Neural crest cell (in vitro differentiated cells): Measurements from ENCODE around the gene RNPEPL1. TPM values are rescaled to one million over a fixed set of nuclear protein-coding genes. Genes with fewer than 3 reads are reported as not detected.

ENCODE experiments used
- DNase-seq: peaks from one replicate; pipeline ENCODE4 v3.0.0; 2021; ENCODE audit warnings: low read depth, mixed read lengths, low spot score
- H3K27ac Mint-ChIP-seq: one replicate; pipeline ENCODE4 v1.8.0; 2021; ENCODE audit warnings: mild to moderate bottlenecking, mixed read lengths; ENCODE audit not compliant: unreplicated experiment
- H3K27me3 Mint-ChIP-seq: 2 replicates; pipeline ENCODE4 v1.8.0; 2021; ENCODE audit warnings: low read depth, mild to moderate bottlenecking, mixed read lengths
- H3K36me3 Mint-ChIP-seq: 2 replicates; pipeline ENCODE4 v1.8.0; 2021; ENCODE audit warnings: low read depth, mild to moderate bottlenecking, mixed read lengths
- H3K4me1 Mint-ChIP-seq: 2 replicates; pipeline ENCODE4 v1.8.0; 2021; ENCODE audit warnings: mixed read lengths
- H3K4me3 Mint-ChIP-seq: one replicate; pipeline ENCODE4 v1.8.0; 2021; ENCODE audit warnings: mild to moderate bottlenecking, mixed read lengths
- H3K9me3 Mint-ChIP-seq: 2 replicates; pipeline ENCODE4 v1.8.0; 2021; ENCODE audit warnings: mixed read lengths
- total RNA-seq: library from RNA; stranded (reverse); gene quantifications from 2 replicates; pipeline ENCODE4 v1.2.1, GENCODE V29; 2021
- TF ChIP-seq, protein P1 (sequence below): fragments of 200-600 bp; sonication (generic); conservative IDR thresholded peaks from 2 replicates; pipeline ENCODE4 v1.5.0; 2021; ENCODE audit warnings: antibody characterized with exemption, mild to moderate bottlenecking

Gene RNPEPL1
- total RNA-seq, 1 donor from 2014 or later: 36.1 TPM

DNA sequence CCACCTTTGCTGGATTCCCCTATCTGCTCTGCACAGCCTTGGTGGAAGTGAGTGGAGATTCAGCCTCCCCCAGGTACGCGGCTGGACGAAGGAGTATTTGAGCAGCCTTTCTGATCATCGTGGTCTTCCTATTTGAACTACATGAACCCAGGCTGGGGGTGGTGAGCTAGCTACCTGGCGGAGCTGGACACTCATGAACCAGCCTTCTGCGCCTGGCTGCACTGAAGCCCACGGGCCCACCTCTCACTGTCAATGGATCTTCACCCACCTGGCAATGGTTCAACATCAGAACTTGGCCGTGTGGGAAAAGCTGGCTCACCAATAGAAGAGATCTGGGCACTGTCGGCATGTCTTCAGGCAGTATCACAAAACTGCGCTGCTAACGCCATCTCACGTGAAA lies 45.9 kb upstream of the RNPEPL1 start:
- DNase-seq: no peak

GRCh38 chr2:240523451-240524281 lies 44.6 kb upstream of the RNPEPL1 start:
- Mint-ChIP-seq H3K4me1 (peaks cover 4% of the 10 kb centered on the region), H3K27ac (no peak overlapping the region), H3K4me3 (no peak overlapping the region), H3K9me3 (peaks cover 17% of the 10 kb centered on the region), H3K36me3 (peaks cover 68% of the 10 kb centered on the region), H3K27me3 (peaks cover 11% of the 10 kb centered on the region)
- TF ChIP-seq, protein P1, sequence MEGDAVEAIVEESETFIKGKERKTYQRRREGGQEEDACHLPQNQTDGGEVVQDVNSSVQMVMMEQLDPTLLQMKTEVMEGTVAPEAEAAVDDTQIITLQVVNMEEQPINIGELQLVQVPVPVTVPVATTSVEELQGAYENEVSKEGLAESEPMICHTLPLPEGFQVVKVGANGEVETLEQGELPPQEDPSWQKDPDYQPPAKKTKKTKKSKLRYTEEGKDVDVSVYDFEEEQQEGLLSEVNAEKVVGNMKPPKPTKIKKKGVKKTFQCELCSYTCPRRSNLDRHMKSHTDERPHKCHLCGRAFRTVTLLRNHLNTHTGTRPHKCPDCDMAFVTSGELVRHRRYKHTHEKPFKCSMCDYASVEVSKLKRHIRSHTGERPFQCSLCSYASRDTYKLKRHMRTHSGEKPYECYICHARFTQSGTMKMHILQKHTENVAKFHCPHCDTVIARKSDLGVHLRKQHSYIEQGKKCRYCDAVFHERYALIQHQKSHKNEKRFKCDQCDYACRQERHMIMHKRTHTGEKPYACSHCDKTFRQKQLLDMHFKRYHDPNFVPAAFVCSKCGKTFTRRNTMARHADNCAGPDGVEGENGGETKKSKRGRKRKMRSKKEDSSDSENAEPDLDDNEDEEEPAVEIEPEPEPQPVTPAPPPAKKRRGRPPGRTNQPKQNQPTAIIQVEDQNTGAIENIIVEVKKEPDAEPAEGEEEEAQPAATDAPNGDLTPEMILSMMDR: no peak
- no peak for DNase-seq

More for the DNA sequence above, 45.9 kb upstream of the RNPEPL1 start:
- peaks cover 11% of the 10 kb centered on the region for H3K27me3 Mint-ChIP-seq
- peaks cover 4% of the 10 kb centered on the region for H3K4me1 Mint-ChIP-seq
- H3K36me3 Mint-ChIP-seq: peaks cover 68% of the 10 kb centered on the region
- TF ChIP-seq, protein P1: no peak
- no peak overlapping the region for H3K27ac Mint-ChIP-seq
- peaks cover 15% of the 10 kb centered on the region for H3K9me3 Mint-ChIP-seq
- H3K4me3 Mint-ChIP-seq: no peak overlapping the region

GRCh38 chr2:240524963-240525718 lies 43.1 kb upstream of the RNPEPL1 start:
- peaks cover 4% of the 10 kb centered on the region for H3K4me1 Mint-ChIP-seq
- H3K27ac Mint-ChIP-seq: no peak overlapping the region
- H3K27me3 Mint-ChIP-seq: peaks cover 5% of the 10 kb centered on the region
- peaks cover 72% of the 10 kb centered on the region for H3K36me3 Mint-ChIP-seq
- peaks cover 17% of the 10 kb centered on the region for H3K9me3 Mint-ChIP-seq
- no peak for DNase-seq
- TF ChIP-seq, protein P1: no peak
- H3K4me3 Mint-ChIP-seq: no peak overlapping the region

GRCh38 chr2:240525802-240526201 lies 42.5 kb upstream of the RNPEPL1 start:
- peaks cover 17% of the 10 kb centered on the region for H3K9me3 Mint-ChIP-seq
- peaks cover under 1% of the 10 kb centered on the region for H3K4me1 Mint-ChIP-seq
- H3K27me3 Mint-ChIP-seq: peaks cover under 1% of the 10 kb centered on the region
- no peak overlapping the region for H3K4me3 Mint-ChIP-seq
- H3K27ac Mint-ChIP-seq: no peak overlapping the region
- H3K36me3 Mint-ChIP-seq: peaks cover 75% of the 10 kb centered on the region
- DNase-seq: no peak
- TF ChIP-seq, protein P1: no peak

- Mint-ChIP-seq H3K36me3 (peaks cover 81% of the 10 kb centered on the region), H3K9me3 (peaks cover 23% of the 10 kb centered on the region), H3K4me1 (no peaks in the 10 kb centered on the region), H3K27me3 (no peaks in the 10 kb centered on the region), H3K4me3 (no peak overlapping the region), H3K27ac (no peak overlapping the region)
- TF ChIP-seq, protein P1: no peak
- no peak for DNase-seq
Measured at GRCh38 chr2:240526521-240526920, 41.8 kb upstream of the RNPEPL1 start.
